Measurements from ENCODE around the gene NPR3.

GRCh38 chr5:32805971-32806638 is 95.0 kb downstream of the NPR3 start:
- TF ChIP-seq EZH2 (IDR thresholded peaks at IDR 0.05; ENCODE audit: low read depth, low read length, severe bottlenecking): no peak
- TF ChIP-seq NRF1 (IDR thresholded peaks at IDR 0.05; ENCODE audit: low read depth, low read length): no peak
- no peak for TF ChIP-seq CTCF (IDR thresholded peaks at IDR 0.05; ENCODE audit: control extremely low read depth in 1 of 3, insufficient read depth in 1 of 3, low read depth in 1 of 3, low read length in 3 of 3)
- TF ChIP-seq SIX5 (IDR thresholded peaks at IDR 0.05; ENCODE audit: low read depth, low read length): no peak
- TF ChIP-seq YY1 (IDR thresholded peaks at IDR 0.05; ENCODE audit: low read depth, low read length): no peak
- TF ChIP-seq POLR2AphosphoS5 (IDR thresholded peaks at IDR 0.05; ENCODE audit: low read depth, low read length): no peak
- no peak for TF ChIP-seq POLR2A (IDR thresholded peaks at IDR 0.05; ENCODE audit: control extremely low read depth in 1 of 2, low read depth in 2 of 2, low read length in 2 of 2)
- no peak for TF ChIP-seq EP300 (IDR thresholded peaks at IDR 0.05; ENCODE audit: borderline replicate concordance in 1 of 2, low read depth in 2 of 2, low read length in 2 of 2)
- TF ChIP-seq CBX8 (IDR thresholded peaks at IDR 0.05; ENCODE audit: borderline replicate concordance, low read depth, low read length): no peak
- no peak for TF ChIP-seq E2F6 (IDR thresholded peaks at IDR 0.05)
- TF ChIP-seq EGR1 (IDR thresholded peaks at IDR 0.05; ENCODE audit: borderline replicate concordance, low read depth, low read length): no peak
- TF ChIP-seq BCL11A (IDR thresholded peaks at IDR 0.05; ENCODE audit: low read depth in 2 of 2, low read length in 2 of 2): no peak
- no peak for TF ChIP-seq SRF (IDR thresholded peaks at IDR 0.05; ENCODE audit: low read depth, low read length)

Data from H1 (cell line).